GM23338 (cell line): ENCODE data around the gene AP2B1. TPM values are rescaled to one million over a fixed set of nuclear protein-coding genes. Genes with fewer than 3 reads are reported as not detected.

Source experiments
- ATAC-seq: fragments of 200-7000 bp; cut with Tn5 transposase; 3 replicates; pipeline ENCODE4 v1.9.1; 2020
- DNase-seq: peaks from one replicate; pipeline ENCODE4 v3.0.0-alpha.2; 2015; ENCODE audit warnings: low spot score
- H2AFZ ChIP-seq: fragments of 200-600 bp; sonication (generic); 2 replicates; pipeline ENCODE4 v1.8.0; 2016; ENCODE audit warnings: antibody characterized with exemption, mild to moderate bottlenecking, moderate library complexity
- H3F3A ChIP-seq: fragments of 200-600 bp; sonication (generic); replicated peaks from 2 replicates; pipeline ENCODE4 v1.8.0; 2017; ENCODE audit warnings: antibody characterized with exemption, mixed run types, low read depth
- H3K27ac ChIP-seq: fragments of 200-600 bp; sonication (generic); 2 replicates; pipeline ENCODE4 v1.6.1; 2016; ENCODE audit warnings: low read depth
- H3K27me3 ChIP-seq: fragments of 200-600 bp; sonication (generic); 2 replicates; pipeline ENCODE4 v1.8.0; 2016; ENCODE audit warnings: mild to moderate bottlenecking, mixed run types, moderate library complexity; ENCODE audit not compliant: insufficient read depth
- H3K36me3 ChIP-seq: fragments of 200-600 bp; sonication (generic); 2 replicates; pipeline ENCODE4 v1.8.0; 2016; ENCODE audit warnings: mild to moderate bottlenecking; ENCODE audit not compliant: insufficient read depth
- H3K4me1 ChIP-seq: fragments of 200-600 bp; sonication (generic); 2 replicates; pipeline ENCODE4 v1.8.0; 2016; ENCODE audit warnings: mild to moderate bottlenecking, moderate library complexity; ENCODE audit not compliant: insufficient read depth
- H3K4me2 ChIP-seq: fragments of 200-600 bp; sonication (generic); 2 replicates; pipeline ENCODE4 v1.7.1; 2017; ENCODE audit warnings: mixed run types
- H3K4me3 ChIP-seq: fragments of 200-600 bp; sonication (generic); 2 replicates; pipeline ENCODE4 v1.6.1; 2016; ENCODE audit warnings: mixed run types
- H3K79me2 ChIP-seq: fragments of 200-600 bp; sonication (generic); replicated peaks from 2 replicates; pipeline ENCODE4 v1.8.0; 2017; ENCODE audit warnings: mild to moderate bottlenecking; ENCODE audit not compliant: insufficient read depth
- H3K9me2 ChIP-seq: fragments of 200-600 bp; sonication (generic); 2 replicates; pipeline ENCODE4 v1.8.0; 2017; ENCODE audit not compliant: insufficient read depth
- H4K20me1 ChIP-seq: fragments of 200-600 bp; sonication (generic); replicated peaks from 2 replicates; pipeline ENCODE4 v1.8.0; 2017; ENCODE audit warnings: mild to moderate bottlenecking; ENCODE audit not compliant: insufficient read depth
- H3K27ac Mint-ChIP-seq: 2 replicates; pipeline ENCODE4 v1.8.0; 2020; ENCODE audit warnings: inconsistent platforms, mild to moderate bottlenecking, moderate library complexity, mixed read lengths
- H3K27me3 Mint-ChIP-seq: 3 replicates; pipeline ENCODE4 v1.8.0; 2022; ENCODE audit warnings: low read depth, mild to moderate bottlenecking, moderate library complexity, mixed read lengths, inconsistent platforms; ENCODE audit not compliant: insufficient read depth, poor library complexity
- H3K36me3 Mint-ChIP-seq: 3 replicates; pipeline ENCODE4 v1.8.0; 2021; ENCODE audit warnings: low read depth, mild to moderate bottlenecking, inconsistent platforms, moderate library complexity, mixed read lengths
- H3K4me1 Mint-ChIP-seq: 3 replicates; pipeline ENCODE4 v1.8.0; 2020; ENCODE audit warnings: mild to moderate bottlenecking, inconsistent platforms, mixed read lengths
- H3K4me3 Mint-ChIP-seq: 3 replicates; pipeline ENCODE4 v1.8.0; 2021; ENCODE audit warnings: moderate library complexity, mild to moderate bottlenecking, inconsistent platforms, mixed read lengths
- H3K9me3 Mint-ChIP-seq: 3 replicates; pipeline ENCODE4 v1.8.0; 2020; ENCODE audit warnings: moderate library complexity, mild to moderate bottlenecking, inconsistent platforms, mixed read lengths
- EZH2 ChIP-seq: fragments of 200-600 bp; sonication (generic); IDR thresholded peaks from one replicate; pipeline ENCODE4 v1.8.0; 2017; ENCODE audit warnings: antibody characterized with exemption, mild to moderate bottlenecking, low read depth; ENCODE audit not compliant: unreplicated experiment
- EZH2phosphoT487 ChIP-seq: fragments of 200-600 bp; sonication (generic); IDR thresholded peaks from one replicate; pipeline ENCODE4 v1.8.1; 2018; ENCODE audit warnings: antibody characterized with exemption; ENCODE audit not compliant: unreplicated experiment
- NANOG ChIP-seq: IDR thresholded peaks from 2 replicates; pipeline ENCODE4 v1.6.1; 2016; ENCODE audit warnings: antibody characterized with exemption, borderline replicate concordance
- POLR2AphosphoS5 ChIP-seq: IDR thresholded peaks from 2 replicates; pipeline ENCODE4 v1.6.1; 2016; ENCODE audit warnings: antibody characterized with exemption, low read depth
- STAT1 ChIP-seq: IDR thresholded peaks from one replicate; pipeline ENCODE4 v1.6.1; 2016; ENCODE audit warnings: antibody characterized with exemption; ENCODE audit not compliant: unreplicated experiment
- ZNF331 ChIP-seq: fragments of 250-450 bp; sonication (Bioruptor Pico); IDR thresholded peaks from 2 replicates; pipeline ENCODE4 v1.5.0; 2020; ENCODE audit warnings: low read depth, mild to moderate bottlenecking, moderate library complexity
- polyA plus RNA-seq: library from polyadenylated mRNA; unstranded; fragments of >200 nt; fragmentation: Nextera tagmentation; extraction: Ambion mirVana; gene quantifications from 2 replicates; pipeline ENCODE4 v1.2.1, GENCODE V29; 2016
- total RNA-seq: library from RNA; depleted of rRNA; stranded (reverse); fragments of >200 nt; shearing (Covaris generic); gene quantifications from 2 replicates; pipeline ENCODE4 v1.2.3, GENCODE V29; 2014
- TF ChIP-seq, protein P1 (sequence below), 2 experiments: fragments of 200-600 bp in 1 of 2; sonication (generic) in 1 of 2; conservative IDR thresholded peaks; 2 replicates each; pipeline versions ENCODE4 v1.5.1 to v1.6.1; 2016 to 2017; ENCODE audit warnings: antibody characterized with exemption in 2 of 2, low read depth in 2 of 2, mild to moderate bottlenecking in 2 of 2, moderate library complexity in 1 of 2
- TF ChIP-seq, protein P2 (sequence below): fragments of 250-450 bp; sonication (Bioruptor Pico); IDR thresholded peaks from 2 replicates; pipeline ENCODE4 v1.5.0; 2020; ENCODE audit warnings: mild to moderate bottlenecking, moderate library complexity

AP2B1 gene
- total and polyA plus RNA-seq, 2 experiments from 2014 or later: 89.7 to 144 TPM

DNA sequence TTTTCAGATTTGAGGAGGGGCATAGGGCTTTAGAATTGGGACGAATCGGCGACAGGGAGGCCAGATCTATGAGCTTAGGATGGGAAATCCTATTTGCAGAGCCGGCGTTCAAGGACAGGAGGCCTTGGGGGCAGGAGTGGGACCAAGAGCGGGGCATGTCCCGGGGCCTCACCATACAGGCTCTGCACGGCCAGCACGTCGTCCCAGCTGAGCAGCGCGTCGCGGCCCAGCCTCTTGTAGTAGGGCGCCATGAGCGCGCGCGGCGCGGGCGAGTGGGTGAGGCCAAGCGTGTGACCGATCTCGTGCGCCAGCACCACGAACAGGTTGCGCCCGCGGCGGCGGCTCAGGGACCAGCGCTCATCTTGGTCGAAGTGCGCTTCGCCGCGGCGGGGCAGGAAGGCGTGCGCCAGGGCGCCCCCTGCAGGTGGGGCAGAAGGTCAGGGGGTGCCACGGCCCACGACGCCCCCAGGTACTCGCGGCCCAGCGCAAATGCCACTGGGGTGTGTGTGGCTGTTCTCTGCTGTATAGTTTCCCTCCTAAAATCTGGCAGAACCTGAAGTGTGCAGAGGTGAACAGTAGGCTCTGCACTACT, 182.9 kb downstream of the AP2B1 start:
- H3K27ac ChIP-seq: no peak overlapping the region

DNA sequence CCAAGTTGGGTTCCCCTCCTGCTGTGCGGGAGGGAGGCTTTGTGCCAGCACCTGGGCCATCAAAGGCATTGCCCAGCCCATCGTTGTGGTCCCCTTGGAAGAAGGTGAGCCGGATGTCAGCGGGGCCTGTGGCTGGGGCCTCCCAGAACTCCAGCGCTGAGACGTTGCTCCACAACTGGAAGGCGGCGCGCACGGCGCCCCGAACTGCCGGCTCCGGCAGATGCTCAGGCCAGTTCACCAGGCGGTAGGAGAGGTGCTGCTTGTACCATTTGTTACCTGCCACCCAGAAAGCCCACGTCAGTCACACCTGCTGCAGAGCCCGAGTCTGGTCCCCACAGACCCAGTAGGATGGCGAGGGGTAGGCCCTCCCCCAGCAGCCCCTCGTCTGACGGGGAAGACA, 186.0 kb downstream of the AP2B1 start:
- no peak for DNase-seq
- H2AFZ ChIP-seq: peak overlapping the region; percentile 97
- no peak overlapping the region for H3K4me3 ChIP-seq
- H3K4me1 ChIP-seq: peaks cover 13% of the 10 kb centered on the region
- no peak overlapping the region for H3K27ac Mint-ChIP-seq
- H3K27ac ChIP-seq: no peak overlapping the region
- no peaks in the 10 kb centered on the region for H3K27me3 ChIP-seq
- H3K4me1 Mint-ChIP-seq: peaks cover 34% of the 10 kb centered on the region
- H3K36me3 ChIP-seq: no peaks in the 10 kb centered on the region
- no peaks in the 10 kb centered on the region for H3K36me3 Mint-ChIP-seq
- no peaks in the 10 kb centered on the region for H3F3A ChIP-seq
- no peaks in the 10 kb centered on the region for H3K9me2 ChIP-seq
- no peak for ATAC-seq
- no peaks in the 10 kb centered on the region for H3K9me3 Mint-ChIP-seq
- no peak overlapping the region for H3K4me2 ChIP-seq
- TF ChIP-seq ZNF331 (CRISPR knock-in tag) (no peak), EZH2phosphoT487 (no peak), EZH2 (no peak), NANOG (no peak), STAT1 (no peak), POLR2AphosphoS5 (no peak)
- H3K27me3 Mint-ChIP-seq: peaks cover 2% of the 10 kb centered on the region
- H3K79me2 ChIP-seq: no peaks in the 10 kb centered on the region
- H4K20me1 ChIP-seq: no peaks in the 10 kb centered on the region
- no peak overlapping the region for H3K4me3 Mint-ChIP-seq

More for the DNA sequence above, 182.9 kb downstream of the AP2B1 start:
- no peak overlapping the region for H3K4me3 Mint-ChIP-seq
- H3K4me1 Mint-ChIP-seq: peaks cover 40% of the 10 kb centered on the region
- Histone ChIP-seq H3K79me2 (no peaks in the 10 kb centered on the region), H3K9me2 (no peaks in the 10 kb centered on the region), H3K27me3 (no peaks in the 10 kb centered on the region), H4K20me1 (no peaks in the 10 kb centered on the region), H3K36me3 (no peaks in the 10 kb centered on the region), H3K4me1 (peaks cover 14% of the 10 kb centered on the region), H3F3A (peaks cover 2% of the 10 kb centered on the region; the same call in 1 of the 2 replicates), H2AFZ (no peak overlapping the region), H3K4me3 (no peak overlapping the region), H3K4me2 (no peak overlapping the region)
- no peak overlapping the region for H3K27ac Mint-ChIP-seq
- DNase-seq: no peak
- no peaks in the 10 kb centered on the region for H3K36me3 Mint-ChIP-seq
- no peak for TF ChIP-seq STAT1
- TF ChIP-seq, protein P1, sequence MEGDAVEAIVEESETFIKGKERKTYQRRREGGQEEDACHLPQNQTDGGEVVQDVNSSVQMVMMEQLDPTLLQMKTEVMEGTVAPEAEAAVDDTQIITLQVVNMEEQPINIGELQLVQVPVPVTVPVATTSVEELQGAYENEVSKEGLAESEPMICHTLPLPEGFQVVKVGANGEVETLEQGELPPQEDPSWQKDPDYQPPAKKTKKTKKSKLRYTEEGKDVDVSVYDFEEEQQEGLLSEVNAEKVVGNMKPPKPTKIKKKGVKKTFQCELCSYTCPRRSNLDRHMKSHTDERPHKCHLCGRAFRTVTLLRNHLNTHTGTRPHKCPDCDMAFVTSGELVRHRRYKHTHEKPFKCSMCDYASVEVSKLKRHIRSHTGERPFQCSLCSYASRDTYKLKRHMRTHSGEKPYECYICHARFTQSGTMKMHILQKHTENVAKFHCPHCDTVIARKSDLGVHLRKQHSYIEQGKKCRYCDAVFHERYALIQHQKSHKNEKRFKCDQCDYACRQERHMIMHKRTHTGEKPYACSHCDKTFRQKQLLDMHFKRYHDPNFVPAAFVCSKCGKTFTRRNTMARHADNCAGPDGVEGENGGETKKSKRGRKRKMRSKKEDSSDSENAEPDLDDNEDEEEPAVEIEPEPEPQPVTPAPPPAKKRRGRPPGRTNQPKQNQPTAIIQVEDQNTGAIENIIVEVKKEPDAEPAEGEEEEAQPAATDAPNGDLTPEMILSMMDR (conservative IDR thresholded peaks at IDR 0.05; ENCODE audit: low read depth in 2 of 2): peak; percentile 48 to 53
- ATAC-seq: no peak
- no peaks in the 10 kb centered on the region for H3K9me3 Mint-ChIP-seq
- H3K27me3 Mint-ChIP-seq: peaks cover 2% of the 10 kb centered on the region

DNA sequence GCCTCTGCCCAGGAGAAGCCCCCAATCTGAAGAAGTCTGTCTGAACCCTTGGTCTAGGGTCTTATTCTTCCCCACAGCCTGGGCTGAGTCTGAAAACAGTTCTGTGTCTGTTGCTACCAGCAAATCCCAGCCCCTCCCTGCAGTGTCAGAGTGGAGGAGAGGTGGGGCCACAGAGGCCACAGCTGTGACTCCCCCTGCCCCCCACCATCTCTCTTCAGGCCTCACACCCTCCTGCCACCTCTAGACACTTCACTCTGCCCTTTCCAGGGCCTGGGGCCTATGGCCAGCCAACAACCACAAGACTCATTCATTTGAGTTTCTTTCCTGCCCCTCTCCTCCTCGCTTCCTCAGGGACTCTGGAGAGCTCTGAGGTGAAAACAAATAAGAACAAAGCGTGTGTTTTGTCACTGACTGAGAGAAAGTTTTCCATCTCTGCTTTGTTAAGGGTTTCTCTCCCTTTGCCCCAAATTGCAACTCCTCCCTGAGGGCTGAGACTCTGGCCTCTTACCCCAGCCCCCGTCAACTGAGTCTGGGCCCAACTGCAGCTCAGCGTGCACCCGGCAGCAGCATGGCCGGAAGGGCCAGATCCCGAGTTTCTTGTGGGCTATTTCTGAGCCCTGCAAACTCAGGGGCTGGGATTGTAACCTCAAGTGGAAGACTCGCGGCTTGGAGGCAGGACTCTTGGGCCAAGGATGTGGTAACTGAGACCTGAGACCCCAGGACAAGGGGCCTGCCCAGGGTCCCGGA, 186.7 kb downstream of the AP2B1 start:
- H3K4me1 Mint-ChIP-seq: peaks cover 34% of the 10 kb centered on the region
- DNase-seq (no peak), ATAC-seq (peak; percentile 41)
- Histone ChIP-seq H3K79me2 (no peaks in the 10 kb centered on the region), H3F3A (no peaks in the 10 kb centered on the region), H3K9me2 (no peaks in the 10 kb centered on the region), H4K20me1 (no peaks in the 10 kb centered on the region), H3K4me3 (no peak overlapping the region), H2AFZ (peak overlapping the region; percentile 97), H3K4me1 (peaks cover 13% of the 10 kb centered on the region), H3K27ac (no peak overlapping the region), H3K27me3 (no peaks in the 10 kb centered on the region), H3K36me3 (no peaks in the 10 kb centered on the region), H3K4me2 (no peak overlapping the region)
- H3K27ac Mint-ChIP-seq: no peak overlapping the region
- H3K36me3 Mint-ChIP-seq: no peaks in the 10 kb centered on the region
- peak overlapping the region; percentile 3; the same call in 1 of the 3 replicates for H3K4me3 Mint-ChIP-seq
- H3K27me3 Mint-ChIP-seq: peaks cover 2% of the 10 kb centered on the region
- no peaks in the 10 kb centered on the region for H3K9me3 Mint-ChIP-seq
- TF ChIP-seq, protein P2, sequence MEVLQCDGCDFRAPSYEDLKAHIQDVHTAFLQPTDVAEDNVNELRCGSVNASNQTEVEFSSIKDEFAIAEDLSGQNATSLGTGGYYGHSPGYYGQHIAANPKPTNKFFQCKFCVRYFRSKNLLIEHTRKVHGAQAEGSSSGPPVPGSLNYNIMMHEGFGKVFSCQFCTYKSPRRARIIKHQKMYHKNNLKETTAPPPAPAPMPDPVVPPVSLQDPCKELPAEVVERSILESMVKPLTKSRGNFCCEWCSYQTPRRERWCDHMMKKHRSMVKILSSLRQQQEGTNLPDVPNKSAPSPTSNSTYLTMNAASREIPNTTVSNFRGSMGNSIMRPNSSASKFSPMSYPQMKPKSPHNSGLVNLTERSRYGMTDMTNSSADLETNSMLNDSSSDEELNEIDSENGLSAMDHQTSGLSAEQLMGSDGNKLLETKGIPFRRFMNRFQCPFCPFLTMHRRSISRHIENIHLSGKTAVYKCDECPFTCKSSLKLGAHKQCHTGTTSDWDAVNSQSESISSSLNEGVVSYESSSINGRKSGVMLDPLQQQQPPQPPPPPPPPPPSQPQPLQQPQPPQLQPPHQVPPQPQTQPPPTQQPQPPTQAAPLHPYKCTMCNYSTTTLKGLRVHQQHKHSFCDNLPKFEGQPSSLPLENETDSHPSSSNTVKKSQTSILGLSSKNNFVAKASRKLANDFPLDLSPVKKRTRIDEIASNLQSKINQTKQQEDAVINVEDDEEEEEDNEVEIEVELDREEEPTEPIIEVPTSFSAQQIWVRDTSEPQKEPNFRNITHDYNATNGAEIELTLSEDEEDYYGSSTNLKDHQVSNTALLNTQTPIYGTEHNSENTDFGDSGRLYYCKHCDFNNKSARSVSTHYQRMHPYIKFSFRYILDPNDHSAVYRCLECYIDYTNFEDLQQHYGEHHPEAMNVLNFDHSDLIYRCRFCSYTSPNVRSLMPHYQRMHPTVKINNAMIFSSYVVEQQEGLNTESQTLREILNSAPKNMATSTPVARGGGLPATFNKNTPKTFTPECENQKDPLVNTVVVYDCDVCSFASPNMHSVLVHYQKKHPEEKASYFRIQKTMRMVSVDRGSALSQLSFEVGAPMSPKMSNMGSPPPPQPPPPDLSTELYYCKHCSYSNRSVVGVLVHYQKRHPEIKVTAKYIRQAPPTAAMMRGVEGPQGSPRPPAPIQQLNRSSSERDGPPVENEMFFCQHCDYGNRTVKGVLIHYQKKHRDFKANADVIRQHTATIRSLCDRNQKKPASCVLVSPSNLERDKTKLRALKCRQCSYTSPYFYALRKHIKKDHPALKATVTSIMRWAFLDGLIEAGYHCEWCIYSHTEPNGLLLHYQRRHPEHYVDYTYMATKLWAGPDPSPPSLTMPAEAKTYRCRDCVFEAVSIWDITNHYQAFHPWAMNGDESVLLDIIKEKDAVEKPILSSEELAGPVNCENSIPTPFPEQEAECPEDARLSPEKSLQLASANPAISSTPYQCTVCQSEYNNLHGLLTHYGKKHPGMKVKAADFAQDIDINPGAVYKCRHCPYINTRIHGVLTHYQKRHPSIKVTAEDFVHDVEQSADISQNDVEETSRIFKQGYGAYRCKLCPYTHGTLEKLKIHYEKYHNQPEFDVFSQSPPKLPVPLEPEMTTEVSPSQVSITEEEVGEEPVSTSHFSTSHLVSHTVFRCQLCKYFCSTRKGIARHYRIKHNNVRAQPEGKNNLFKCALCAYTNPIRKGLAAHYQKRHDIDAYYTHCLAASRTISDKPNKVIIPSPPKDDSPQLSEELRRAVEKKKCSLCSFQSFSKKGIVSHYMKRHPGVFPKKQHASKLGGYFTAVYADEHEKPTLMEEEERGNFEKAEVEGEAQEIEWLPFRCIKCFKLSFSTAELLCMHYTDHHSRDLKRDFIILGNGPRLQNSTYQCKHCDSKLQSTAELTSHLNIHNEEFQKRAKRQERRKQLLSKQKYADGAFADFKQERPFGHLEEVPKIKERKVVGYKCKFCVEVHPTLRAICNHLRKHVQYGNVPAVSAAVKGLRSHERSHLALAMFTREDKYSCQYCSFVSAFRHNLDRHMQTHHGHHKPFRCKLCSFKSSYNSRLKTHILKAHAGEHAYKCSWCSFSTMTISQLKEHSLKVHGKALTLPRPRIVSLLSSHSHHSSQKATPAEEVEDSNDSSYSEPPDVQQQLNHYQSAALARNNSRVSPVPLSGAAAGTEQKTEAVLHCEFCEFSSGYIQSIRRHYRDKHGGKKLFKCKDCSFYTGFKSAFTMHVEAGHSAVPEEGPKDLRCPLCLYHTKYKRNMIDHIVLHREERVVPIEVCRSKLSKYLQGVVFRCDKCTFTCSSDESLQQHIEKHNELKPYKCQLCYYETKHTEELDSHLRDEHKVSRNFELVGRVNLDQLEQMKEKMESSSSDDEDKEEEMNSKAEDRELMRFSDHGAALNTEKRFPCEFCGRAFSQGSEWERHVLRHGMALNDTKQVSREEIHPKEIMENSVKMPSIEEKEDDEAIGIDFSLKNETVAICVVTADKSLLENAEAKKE (CRISPR knock-in tag): no peak
